ENCODE measurements around the gene AQP2. TPM values are rescaled to one million over a fixed set of nuclear protein-coding genes. Genes with fewer than 3 reads are reported as not detected.

Gene AQP2
- total RNA-seq, 4 donors from 2014 or later: not detected

DNA sequence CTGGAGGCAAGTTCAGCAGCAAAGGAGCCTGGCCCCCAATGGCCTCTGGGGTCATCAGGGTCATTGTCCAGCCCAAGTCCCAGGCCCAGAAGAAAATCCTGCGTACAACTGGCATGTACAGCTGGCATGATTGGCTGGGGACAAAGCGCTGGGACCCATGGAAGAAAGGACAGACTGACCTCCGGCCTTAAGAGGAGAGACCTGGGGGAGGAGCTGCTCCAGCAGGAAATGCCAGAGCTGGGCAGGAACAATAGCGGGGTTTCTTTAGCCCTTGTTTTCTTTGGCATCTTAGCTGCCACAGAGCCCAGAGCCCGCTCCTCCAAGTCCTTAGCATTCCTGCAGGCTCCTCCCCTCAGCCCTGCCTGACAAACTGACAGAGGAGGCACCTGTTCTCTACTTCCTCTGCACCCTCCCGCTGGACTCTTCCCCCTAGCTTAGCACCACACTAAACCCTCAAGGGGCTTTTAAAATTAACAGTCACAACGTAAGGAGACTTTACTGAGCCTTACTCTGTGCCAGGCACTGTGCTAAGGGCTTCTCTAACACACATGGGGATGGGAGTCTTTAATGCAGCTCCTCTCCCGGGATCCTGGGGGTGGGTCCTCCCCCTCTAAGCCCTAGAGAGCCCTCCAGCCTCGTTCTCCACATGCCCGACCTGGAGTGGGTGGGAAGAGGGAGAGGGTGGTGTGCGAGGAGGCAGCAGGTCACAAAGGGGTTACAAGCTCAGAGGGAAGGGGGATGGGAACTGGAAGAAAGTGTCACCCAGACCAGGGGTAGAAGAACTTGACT lies 9.3 kb downstream of the AQP2 start:
- H3K4me3 ChIP-seq: no peak overlapping the region
- intact Hi-C loops (cut with DNase I; ENCODE audit: low total_unique reads) (loop anchor here (10.0 kb wide), 1 partner anchor 95 kb away; no protein-coding TSS in a partner anchor), in situ Hi-C loops (cut with MboI; ENCODE audit: low sequenced_read_pairs in 4 of 4) (no loop called here)
- ATAC-seq: no peak
- no peak for TF ChIP-seq POLR2A (IDR thresholded peaks at IDR 0.05)
- TF ChIP-seq, protein P1, sequence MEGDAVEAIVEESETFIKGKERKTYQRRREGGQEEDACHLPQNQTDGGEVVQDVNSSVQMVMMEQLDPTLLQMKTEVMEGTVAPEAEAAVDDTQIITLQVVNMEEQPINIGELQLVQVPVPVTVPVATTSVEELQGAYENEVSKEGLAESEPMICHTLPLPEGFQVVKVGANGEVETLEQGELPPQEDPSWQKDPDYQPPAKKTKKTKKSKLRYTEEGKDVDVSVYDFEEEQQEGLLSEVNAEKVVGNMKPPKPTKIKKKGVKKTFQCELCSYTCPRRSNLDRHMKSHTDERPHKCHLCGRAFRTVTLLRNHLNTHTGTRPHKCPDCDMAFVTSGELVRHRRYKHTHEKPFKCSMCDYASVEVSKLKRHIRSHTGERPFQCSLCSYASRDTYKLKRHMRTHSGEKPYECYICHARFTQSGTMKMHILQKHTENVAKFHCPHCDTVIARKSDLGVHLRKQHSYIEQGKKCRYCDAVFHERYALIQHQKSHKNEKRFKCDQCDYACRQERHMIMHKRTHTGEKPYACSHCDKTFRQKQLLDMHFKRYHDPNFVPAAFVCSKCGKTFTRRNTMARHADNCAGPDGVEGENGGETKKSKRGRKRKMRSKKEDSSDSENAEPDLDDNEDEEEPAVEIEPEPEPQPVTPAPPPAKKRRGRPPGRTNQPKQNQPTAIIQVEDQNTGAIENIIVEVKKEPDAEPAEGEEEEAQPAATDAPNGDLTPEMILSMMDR (IDR thresholded peaks at IDR 0.05 in 4 of 5, conservative IDR thresholded peaks at IDR 0.05 in 1 of 5): no peak
- H3K4me1 ChIP-seq: no peaks in the 10 kb centered on the region
- peaks cover 32 to 45% (median 33%) of the 10 kb centered on the region in 3 donors for H3K27me3 ChIP-seq
- H3K9me3 ChIP-seq: no peaks in the 10 kb centered on the region
- no peak overlapping the region for H3K27ac ChIP-seq
- no peaks in the 10 kb centered on the region for H3K36me3 ChIP-seq
- no peak for DNase-seq

DNA sequence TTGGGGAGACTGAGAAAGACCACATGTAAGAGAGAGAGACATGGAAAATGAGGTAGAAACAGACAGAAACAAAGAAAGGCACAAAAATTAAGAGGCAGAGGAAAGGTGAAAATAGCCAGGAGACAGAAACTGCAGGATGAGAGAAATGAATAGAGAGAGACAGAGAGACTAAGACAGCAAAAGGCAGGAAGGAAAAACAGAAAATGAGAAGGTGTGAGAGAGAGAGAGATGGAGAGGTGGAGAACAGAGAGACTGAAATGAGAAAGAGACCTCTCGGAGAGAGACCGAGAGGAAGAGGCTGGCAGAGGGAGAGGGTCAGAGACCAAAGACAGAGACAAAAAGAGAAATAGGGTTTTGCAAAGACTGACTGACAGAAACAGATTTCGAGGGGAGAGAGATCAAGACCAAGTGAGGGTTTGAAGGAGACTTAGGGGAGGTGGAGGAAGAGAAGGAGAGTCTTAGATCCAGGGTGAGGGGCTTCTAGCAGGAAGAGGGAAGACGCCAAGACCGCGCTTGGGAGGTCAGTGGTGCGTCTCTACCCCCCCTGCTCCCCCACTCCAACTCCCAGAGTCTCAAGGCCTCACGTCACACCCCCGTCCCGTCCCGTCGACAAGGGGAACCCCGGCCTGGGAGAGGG lies 10.1 kb downstream of the AQP2 start:
- in situ Hi-C loops (cut with MboI; ENCODE audit: low sequenced_read_pairs in 4 of 4) (no loop called here), intact Hi-C loops (cut with DNase I; ENCODE audit: low total_unique reads) (loop anchor here (10.0 kb wide), 1 partner anchor 96 kb away; no protein-coding TSS in a partner anchor)
- no peak for DNase-seq
- no peak overlapping the region for H3K4me3 ChIP-seq
- H3K27me3 ChIP-seq: peaks cover 27 to 37% (median 29%) of the 10 kb centered on the region in 3 donors
- no peaks in the 10 kb centered on the region for H3K9me3 ChIP-seq
- no peak overlapping the region for H3K27ac ChIP-seq
- no peaks in the 10 kb centered on the region for H3K36me3 ChIP-seq
- ATAC-seq: no peak
- H3K4me1 ChIP-seq: no peaks in the 10 kb centered on the region
- TF ChIP-seq, protein P1 (IDR thresholded peaks at IDR 0.05 in 4 of 5, conservative IDR thresholded peaks at IDR 0.05 in 1 of 5): no peak
- TF ChIP-seq POLR2A (IDR thresholded peaks at IDR 0.05): no peak

GRCh38 chr12:49961111-49961922 lies 10.8 kb downstream of the AQP2 start, which contains the start of gene AQP5:
Gene AQP5, plus strand, starts transcription at chr12:49961872. Its CDS starts 146 bp downstream, at chr12:49962018.
- no peaks in the 10 kb centered on the region for H3K4me1 ChIP-seq
- TF ChIP-seq, protein P1 (IDR thresholded peaks at IDR 0.05 in 4 of 5, conservative IDR thresholded peaks at IDR 0.05 in 1 of 5): no peak
- TF ChIP-seq POLR2A (IDR thresholded peaks at IDR 0.05): no peak
- no peak within 1 kb of the TSS for H3K27ac ChIP-seq
- ATAC-seq (no peak), DNase-seq (no peak)
- peaks cover 21 to 33% (median 26%) of the 10 kb centered on the region in 3 donors for H3K27me3 ChIP-seq
- H3K9me3 ChIP-seq: no peaks in the 10 kb centered on the region
- peak within 1 kb of the TSS in 2 of 4 donors; percentile 22 to 37 for H3K4me3 ChIP-seq
- in situ Hi-C loops (cut with MboI; ENCODE audit: low sequenced_read_pairs in 4 of 4) (no loop called here), intact Hi-C loops (cut with DNase I; ENCODE audit: low total_unique reads) (loop anchor here (10.0 kb wide), 1 partner anchor 97 kb away; no protein-coding TSS in a partner anchor)
- H3K36me3 ChIP-seq: no peaks in the 10 kb centered on the region

DNA sequence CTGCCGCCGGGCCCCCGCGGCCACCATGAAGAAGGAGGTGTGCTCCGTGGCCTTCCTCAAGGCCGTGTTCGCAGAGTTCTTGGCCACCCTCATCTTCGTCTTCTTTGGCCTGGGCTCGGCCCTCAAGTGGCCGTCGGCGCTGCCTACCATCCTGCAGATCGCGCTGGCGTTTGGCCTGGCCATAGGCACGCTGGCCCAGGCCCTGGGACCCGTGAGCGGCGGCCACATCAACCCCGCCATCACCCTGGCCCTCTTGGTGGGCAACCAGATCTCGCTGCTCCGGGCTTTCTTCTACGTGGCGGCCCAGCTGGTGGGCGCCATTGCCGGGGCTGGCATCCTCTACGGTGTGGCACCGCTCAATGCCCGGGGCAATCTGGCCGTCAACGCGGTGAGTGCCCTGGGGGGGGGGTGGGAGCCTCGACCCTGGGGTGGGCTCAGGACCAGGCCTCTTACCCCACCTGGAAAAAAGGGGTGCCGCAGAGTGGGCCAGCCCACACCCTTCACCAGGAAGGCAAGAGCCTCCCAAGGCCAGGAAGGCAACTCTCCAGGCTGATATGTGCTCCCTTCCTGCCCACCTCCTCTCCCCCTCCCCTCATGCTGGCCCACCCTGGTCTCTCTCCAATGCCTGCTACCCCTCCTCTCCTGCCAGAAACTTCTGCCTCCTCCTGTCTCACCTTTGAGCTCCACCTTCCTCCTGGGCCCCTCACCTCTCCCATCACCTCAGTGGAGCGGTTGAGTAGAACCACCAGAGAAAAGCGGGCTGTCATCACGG lies 11.6 kb downstream of the AQP2 start:
- ATAC-seq (no peak), DNase-seq (no peak)
- H3K36me3 ChIP-seq: no peaks in the 10 kb centered on the region
- H3K27ac ChIP-seq: no peak overlapping the region
- intact Hi-C loops (cut with DNase I; ENCODE audit: low total_unique reads): loop anchor here (10.0 kb wide), 1 partner anchor 97 kb away; no protein-coding TSS in a partner anchor
- H3K4me1 ChIP-seq: peaks cover 0 to 1% of the 10 kb centered on the region in 2 donors
- H3K9me3 ChIP-seq: no peaks in the 10 kb centered on the region
- peaks cover 21 to 29% (median 26%) of the 10 kb centered on the region in 3 donors for H3K27me3 ChIP-seq
- H3K4me3 ChIP-seq: no peak overlapping the region
- in situ Hi-C loops (cut with MboI; ENCODE audit: low sequenced_read_pairs in 4 of 4): no loop called here
- TF ChIP-seq, protein P1 (IDR thresholded peaks at IDR 0.05 in 4 of 5, conservative IDR thresholded peaks at IDR 0.05 in 1 of 5): no peak
- TF ChIP-seq POLR2A (IDR thresholded peaks at IDR 0.05): no peak
